GM19099 (cell line): ENCODE data around the gene PPP1R7.

Experiments used
- POLR2A ChIP-seq: IDR thresholded peaks from 3 replicates; pipeline ENCODE4 v1.6.1; 2011; ENCODE audit warnings: low read depth; ENCODE audit not compliant: insufficient read length; ENCODE audit errors: extremely low read depth

Gene PPP1R7

DNA sequence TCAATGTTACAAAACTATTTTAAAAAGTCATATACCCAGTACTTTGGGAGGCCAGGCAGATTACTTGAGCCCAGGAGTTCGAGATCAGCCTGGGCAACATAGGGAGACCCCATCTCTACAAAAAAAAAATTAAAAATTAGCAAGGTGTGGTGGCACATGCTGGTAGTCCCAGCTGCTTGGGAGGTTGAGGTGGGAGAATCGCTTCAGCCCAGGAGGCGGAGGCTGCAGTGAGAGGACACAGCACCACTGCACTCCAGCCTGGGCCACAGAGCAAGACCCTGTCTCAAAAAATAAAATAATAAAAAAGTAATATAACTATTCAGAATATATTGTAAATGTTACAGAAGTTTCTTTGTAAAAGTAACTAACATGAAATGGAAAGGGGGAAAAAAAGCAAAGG is 2.9 kb upstream of the PPP1R7 start:
- TF ChIP-seq POLR2A = no peak

DNA sequence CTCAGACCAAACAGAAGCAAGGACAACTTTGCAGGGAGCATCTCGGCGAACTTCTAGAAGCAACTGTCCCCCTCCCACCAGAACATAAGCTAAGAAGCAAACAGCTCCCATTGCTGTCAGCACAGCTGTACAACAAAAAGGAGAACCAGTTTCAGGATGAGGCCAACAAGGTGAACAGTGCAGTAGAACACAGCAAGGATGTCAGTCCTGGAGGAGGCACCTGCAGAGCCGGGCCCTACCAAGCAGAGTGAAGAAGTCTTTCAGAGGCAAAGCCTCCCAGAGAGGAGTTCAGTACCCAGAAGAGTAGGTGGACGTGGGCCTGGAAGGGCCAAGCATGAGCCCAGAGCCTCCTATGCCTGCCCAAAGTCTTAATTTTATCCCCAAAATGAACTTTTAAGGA is 2.0 kb upstream of the PPP1R7 start:
- no peak for TF ChIP-seq POLR2A

- peak; percentile 41 for TF ChIP-seq POLR2A
Measured at GRCh38 chr2:241148891-241149674, 1.2 kb upstream of the PPP1R7 start, which contains the start of gene PASK. Gene PASK, minus strand, starts transcription at chr2:241149472. Its CDS starts 6,440 bp downstream, at chr2:241143032.

DNA sequence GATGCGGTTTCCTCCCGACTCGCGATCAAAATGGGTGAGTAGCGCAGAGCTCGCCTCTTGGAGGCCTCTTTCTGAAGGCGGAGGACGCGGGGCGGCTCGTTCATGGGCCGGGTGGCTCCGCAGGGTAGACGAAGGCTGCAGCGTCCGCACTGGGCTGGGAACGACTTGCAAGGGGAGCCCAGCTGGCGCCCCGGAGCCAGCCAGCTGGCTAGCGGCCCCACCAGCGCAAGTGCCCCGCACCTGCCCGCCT is 667 bp upstream of the PPP1R7 start:
- TF ChIP-seq POLR2A = no peak

GRCh38 chr2:241150660-241151530 is 628 bp downstream of the PPP1R7 start:
- no peak for TF ChIP-seq POLR2A

- TF ChIP-seq POLR2A = no peak
Measured at GRCh38 chr2:241151934-241152660, 1.8 kb downstream of the PPP1R7 start.

GRCh38 chr2:241153616-241154015 is 3.3 kb downstream of the PPP1R7 start:
- TF ChIP-seq POLR2A = no peak

DNA sequence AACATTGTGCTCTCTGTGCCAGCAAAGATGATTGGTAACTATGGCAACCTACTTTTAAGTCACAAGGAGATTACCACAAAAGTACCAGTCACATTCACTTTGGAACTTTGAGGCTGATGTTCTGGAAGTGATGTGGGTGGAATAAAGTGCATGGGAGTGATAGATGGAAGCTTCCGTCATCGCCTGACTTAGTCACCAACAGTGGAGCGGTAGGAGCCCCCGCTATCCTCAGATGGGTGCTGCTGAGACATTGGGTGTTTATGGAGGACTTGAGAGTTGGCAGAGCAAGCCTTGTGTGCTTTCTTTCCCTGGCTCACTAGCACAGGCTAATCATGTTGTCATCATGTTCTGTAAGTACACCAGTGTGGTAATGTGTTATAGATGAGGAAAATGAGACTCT is 4.6 kb downstream of the PPP1R7 start:
- no peak for TF ChIP-seq POLR2A

- no peak for TF ChIP-seq POLR2A
Measured at GRCh38 chr2:241155936-241156335, 5.7 kb downstream of the PPP1R7 start.

GRCh38 chr2:241156971-241157441 is 6.7 kb downstream of the PPP1R7 start:
- TF ChIP-seq POLR2A = no peak

DNA sequence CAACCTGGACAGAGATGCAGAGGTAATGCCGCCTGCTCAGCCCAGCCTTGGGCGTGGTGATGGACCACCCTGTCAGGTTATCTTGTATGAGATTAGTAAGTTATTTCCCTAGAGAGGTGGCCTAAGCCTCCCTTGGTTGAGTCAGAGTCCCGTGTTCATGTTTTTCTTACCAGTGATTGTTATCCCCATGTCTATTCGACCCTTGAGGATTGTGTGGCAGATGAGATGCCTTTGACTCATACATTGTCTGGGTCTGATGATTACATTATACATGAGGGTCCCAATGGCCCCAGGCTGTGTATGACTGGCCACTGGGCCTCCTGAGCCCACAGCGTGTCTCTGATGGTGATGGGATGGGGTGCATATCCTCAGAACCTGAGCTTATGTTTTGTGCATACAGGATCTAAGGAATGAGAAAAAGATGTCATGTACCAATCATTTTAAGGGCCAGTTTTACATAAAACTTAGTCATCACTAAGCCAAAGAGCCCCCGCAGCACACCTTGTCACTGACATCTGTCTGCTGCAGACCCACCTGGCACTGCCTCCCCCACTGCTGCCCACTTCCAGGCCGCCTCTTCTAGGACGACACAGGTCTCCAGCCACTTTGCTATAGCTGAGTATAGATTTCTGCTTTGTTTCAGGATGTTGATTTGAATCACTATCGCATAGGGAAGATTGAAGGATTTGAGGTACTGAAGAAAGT is 7.7 kb downstream of the PPP1R7 start:
- no peak for TF ChIP-seq POLR2A

DNA sequence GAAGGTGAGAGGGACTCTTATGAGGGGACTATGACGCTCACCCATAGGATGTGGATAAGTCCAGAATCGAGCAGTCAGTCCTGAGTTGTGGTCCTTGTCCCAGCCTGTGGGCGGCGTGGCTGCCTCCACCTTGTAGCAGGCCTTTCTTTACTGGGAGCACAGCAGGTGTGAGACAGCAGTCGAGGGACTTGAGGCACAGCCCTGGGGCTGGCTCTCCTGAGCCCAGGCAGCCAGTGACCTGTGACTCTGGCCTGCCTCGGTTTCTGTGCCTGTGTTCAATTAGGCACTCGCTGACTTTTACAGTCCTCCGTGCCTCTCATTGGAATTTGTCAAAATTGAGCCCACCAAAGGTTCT is 8.3 kb downstream of the PPP1R7 start:
- TF ChIP-seq POLR2A = no peak

DNA sequence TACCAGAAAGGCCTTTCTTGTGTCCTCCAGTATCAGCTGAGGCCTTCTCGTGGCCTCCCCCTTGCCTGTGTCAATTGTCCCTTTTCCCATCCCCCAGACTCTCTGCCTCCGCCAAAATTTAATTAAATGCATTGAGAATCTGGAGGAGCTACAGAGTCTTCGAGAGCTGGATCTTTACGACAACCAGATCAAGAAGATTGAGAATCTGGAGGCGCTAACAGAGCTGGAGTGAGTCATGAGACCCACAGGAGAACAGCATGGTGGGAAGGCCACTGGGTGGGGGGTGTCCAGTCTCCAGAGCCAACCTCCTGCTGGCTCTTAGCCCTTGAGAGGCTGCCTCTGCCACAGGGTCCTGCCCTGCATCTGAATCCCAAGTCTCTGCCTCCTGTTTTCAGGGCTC is 8.8 kb downstream of the PPP1R7 start:
- TF ChIP-seq POLR2A = no peak

DNA sequence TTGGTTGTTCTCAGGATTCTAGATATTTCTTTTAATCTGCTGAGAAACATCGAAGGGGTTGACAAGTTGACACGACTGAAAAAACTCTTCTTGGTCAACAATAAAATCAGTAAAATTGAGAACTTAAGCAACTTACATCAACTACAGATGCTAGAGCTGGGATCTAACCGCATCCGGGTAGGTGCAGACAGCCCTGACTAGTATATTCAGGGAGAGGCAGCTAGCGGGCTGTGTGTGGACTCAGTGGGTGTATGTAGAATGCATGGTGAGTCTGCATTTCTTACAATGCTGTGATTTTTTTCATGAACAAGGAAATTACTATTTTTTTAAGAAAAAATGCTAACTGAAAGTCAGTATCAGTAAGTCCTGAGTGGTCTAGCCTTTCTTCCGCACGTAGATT is 10.1 kb downstream of the PPP1R7 start:
- TF ChIP-seq POLR2A = no peak
